Frontal cortex (tissue), 4 donors: ENCODE results near the gene OR6C76. TPM values are rescaled to one million over a fixed set of nuclear protein-coding genes. Genes with fewer than 3 reads are reported as not detected.
"Not testable (repeated sequence)": the region's sequence is repeated elsewhere in the genome, so short reads cannot be mapped to it uniquely, and the experiment has no call there.

ENCODE experiments used
- DNase-seq, 2 donors: peaks; one replicate each; pipeline ENCODE4 v3.0.0; 2012; ENCODE audit warnings: low spot score in 2 of 2
- FAIRE-seq: peaks from 2 replicates; lab custom pipeline; 2012; peaks lifted over from hg19 to GRCh38; lab: Jason Lieb, UNC
- total RNA-seq: library from RNA; depleted of rRNA; stranded (reverse); fragments of >200 nt; gene quantifications from one replicate; pipeline ENCODE4 v1.2.3, GENCODE V29; 2014
- donor health status: control.
- donor health status: control.
- donor health status: control.

OR6C76 gene
- not detected for total RNA-seq

- no peak for DNase-seq
- FAIRE-seq = no peak
Observed at GRCh38 chr12:55425954-55426353, at the start of gene OR6C76. Gene OR6C76 (plus strand): TSS chr12:55426254. CDS start chr12:55426254, 0 bp downstream.

- DNase-seq (no peak), FAIRE-seq (no peak)
Observed at GRCh38 chr12:55385891-55386290, 40.2 kb upstream of the OR6C76 start.

GRCh38 chr12:55392032-55392795 is 33.8 kb upstream of the OR6C76 start:
- DNase-seq = no peak

GRCh38 chr12:55396326-55396725 is 29.7 kb upstream of the OR6C76 start:
- DNase-seq (no peak), FAIRE-seq (no peak)

More at GRCh38 chr12:55392032-55392795, 33.8 kb upstream of the OR6C76 start:
- FAIRE-seq = no peak

GRCh38 chr12:55400229-55400628 is 25.8 kb upstream of the OR6C76 start, which contains the start of gene OR6C65:
Gene OR6C65 (plus strand): TSS chr12:55400529. CDS start chr12:55400529, 0 bp downstream.
- FAIRE-seq (peak; percentile 23), DNase-seq (no peak)

GRCh38 chr12:55407866-55408265 is 18.2 kb upstream of the OR6C76 start:
- no peak for FAIRE-seq
- no peak for DNase-seq

- not testable (repeated sequence) for DNase-seq, FAIRE-seq
Observed at GRCh38 chr12:55409133-55409532, 16.9 kb upstream of the OR6C76 start.

- not testable (repeated sequence) for DNase-seq, FAIRE-seq
Observed at GRCh38 chr12:55412138-55412537, 13.9 kb upstream of the OR6C76 start.

- FAIRE-seq, DNase-seq: not testable (repeated sequence)
Observed at GRCh38 chr12:55413498-55414388, 12.3 kb upstream of the OR6C76 start.

- not testable (repeated sequence) for DNase-seq
Observed at GRCh38 chr12:55414396-55414823, 11.6 kb upstream of the OR6C76 start.

GRCh38 chr12:55414889-55415288 is 11.2 kb upstream of the OR6C76 start:
- not testable (repeated sequence) for FAIRE-seq, DNase-seq

More at GRCh38 chr12:55414396-55414823, 11.6 kb upstream of the OR6C76 start:
- FAIRE-seq = not testable (repeated sequence)

- DNase-seq = no peak
- no peak for FAIRE-seq
Observed at GRCh38 chr12:55416961-55417360, 9.1 kb upstream of the OR6C76 start.

GRCh38 chr12:55420307-55420962 is 5.6 kb upstream of the OR6C76 start:
- FAIRE-seq (no peak), DNase-seq (no peak)

GRCh38 chr12:55428331-55429243 is 2.5 kb downstream of the OR6C76 start:
- no peak for FAIRE-seq

GRCh38 chr12:55441233-55441632 is 15.2 kb downstream of the OR6C76 start:
- not testable (repeated sequence) for FAIRE-seq, DNase-seq

More at GRCh38 chr12:55428331-55429243, 2.5 kb downstream of the OR6C76 start:
- DNase-seq = no peak

- no peak for FAIRE-seq
- no peak for DNase-seq
Observed at GRCh38 chr12:55443776-55444175, 17.7 kb downstream of the OR6C76 start, which contains the start of gene OR6C2. Gene OR6C2 (plus strand): TSS chr12:55444076. CDS start chr12:55452214, 8,138 bp downstream.

- no peak for DNase-seq
Observed at GRCh38 chr12:55445357-55445756, 19.3 kb downstream of the OR6C76 start.

GRCh38 chr12:55446326-55446725 is 20.3 kb downstream of the OR6C76 start:
- DNase-seq = no peak
- no peak for FAIRE-seq

More at GRCh38 chr12:55445357-55445756, 19.3 kb downstream of the OR6C76 start:
- no peak for FAIRE-seq

- FAIRE-seq = no peak
- no peak for DNase-seq
Observed at GRCh38 chr12:55448825-55449224, 22.8 kb downstream of the OR6C76 start.
